Heart right ventricle (tissue), 16 donors: Measurements from ENCODE around the gene CCL24. TPM values are rescaled to one million over a fixed set of nuclear protein-coding genes. Genes with fewer than 3 reads are reported as not detected.
"Not testable (repeated sequence)": the region's sequence is repeated elsewhere in the genome, so short reads cannot be mapped to it uniquely, and the experiment has no call there.

Source experiments
- ATAC-seq, 8 donors: fragments of 200-7000 bp; cut with Tn5 transposase; one replicate each; pipeline ENCODE4 v1.9.1; 2020; ENCODE audit warnings: mild to moderate bottlenecking in 8 of 8, moderate library complexity in 8 of 8, moderate number of reproducible peaks in 1 of 8
- DNase-seq, 2 donors: peaks; one replicate each; pipeline ENCODE4 v3.0.0-alpha.2; 2020
- H3K27ac ChIP-seq, 10 donors: fragments of 200-600 bp; sonication (generic) in 2 of 10; one replicate each; pipeline versions ENCODE4 v1.5.0 to v1.8.0; 2020 to 2022; ENCODE audit warnings: mild to moderate bottlenecking in 3 of 10
- H3K27me3 ChIP-seq, 7 donors: fragments of 200-600 bp; one replicate each; pipeline ENCODE4 v1.8.0; 2021 to 2022; ENCODE audit warnings: mild to moderate bottlenecking in 2 of 7
- H3K36me3 ChIP-seq, 9 donors: fragments of 200-600 bp; sonication (generic) in 1 of 9; one replicate each; pipeline versions ENCODE4 v1.5.0 to v1.8.0; 2020 to 2022; ENCODE audit warnings: mild to moderate bottlenecking in 2 of 9
- H3K4me1 ChIP-seq, 9 donors: fragments of 200-600 bp; sonication (generic) in 1 of 9; one replicate each; pipeline versions ENCODE4 v1.5.0 to v1.8.0; 2020 to 2022; ENCODE audit warnings: mild to moderate bottlenecking in 4 of 9
- H3K4me3 ChIP-seq, 10 donors: fragments of 200-600 bp; sonication (generic) in 2 of 10; one replicate each; pipeline versions ENCODE4 v1.5.0 to v1.8.0; 2020 to 2022; ENCODE audit warnings: mild to moderate bottlenecking in 7 of 10, moderate library complexity in 2 of 10
- H3K9me3 ChIP-seq, 11 donors: fragments of 200-600 bp in 10 of 11; sonication (generic) in 2 of 11; one replicate each; pipeline versions ENCODE4 v1.5.0 to v1.8.0; 2013 to 2022; ENCODE audit warnings: mild to moderate bottlenecking in 2 of 11, control low read depth in 1 of 11, moderate library complexity in 1 of 11
- CTCF ChIP-seq, 9 donors: fragments of 200-600 bp; sonication (generic) in 2 of 9; IDR thresholded peaks; one replicate each; pipeline versions ENCODE4 v1.5.0 to v1.8.0; 2021 to 2022; ENCODE audit warnings: antibody characterized with exemption in 9 of 9, mild to moderate bottlenecking in 5 of 9, moderate library complexity in 1 of 9
- WGBS, 2 donors: extraction: QIAGEN DNeasy Blood & Tissue Kit; methylation state at CpG; one replicate each; pipeline ENCODE4 v1.1.7; 2013; ENCODE audit warnings: inconsistent platforms in 1 of 2; 5-methylcytosine and 5-hydroxymethylcytosine counted together
- intact Hi-C, 10 donors: fragments of 100-400 bp; cut with DNase I; formaldehyde crosslinking; loops; one replicate each; pipeline versions ENCODE4 v1.11.1 to v1.14.2; 2022
- polyA plus RNA-seq, 2 donors: library from polyadenylated mRNA; stranded (reverse); fragments of 200-250 nt; gene quantifications; one replicate each; pipeline ENCODE4 v1.2.3, GENCODE V29; 2013
- total RNA-seq, 10 donors: library from RNA; stranded (reverse); fragmentation: NEBNext Ultra II Directional in 3 of 10; extraction: Animal tissue kit (Norgen Biotek cat#: 25700) in 3 of 10; gene quantifications; one replicate each; pipeline versions ENCODE4 v1.2.1 to v1.2.4, GENCODE V29; 2021 to 2023
- donor health status: Arrhythmogenic right ventricular cardiomyopathy.
- donor health status: ischemic (EF 13 %, LVEDD 7.1; RV severe dilation, severe dysfunction).
- donor health status: healthy with polysubstance abuse.
- donor health status: DM: no; HTN: yes; CAD: no.
- donor health status: DM: no; HTN: no; CAD: no.
- donor health status: ischemic (EF 25% LVEDD 6.9; RV normal size, moderate dysfunction).
- donor health status: ischemic (EF 25% LVEDD 5.7; RV mildly dilated, moderate dysfunction).
- donor health status: healthy.
- donor health status: DM: yes; HTN: yes; CAD: no.
- donor health status: Ischemic cardiomyopathy.
- donor health status: ischemic (EF 35%, LVEDD 5.7; RV mildly dilated, moderate dysfunction).
- donor health status: nonischemic (EF 11% LVEDD 7.7; RV severe dilation, severe dysfunction).
- donor health status: DM: yes; HTN: yes; CAD: no.
- donor health status: PGD.
- donor health status: ischemic (EF 29% LVEDD 5.4; RV normal size, mild dysfunction).
- donor health status: nonischemic (EF 23%, LVEDD 6.1; RV moderate dilation, normal function).

The CCL24 gene
- total and polyA plus RNA-seq, 12 donors: 0.13 to 1.9 (median 0.64) TPM; not detected in 6

- Histone ChIP-seq H3K36me3 (no peaks in the 10 kb centered on the region), H3K27ac (no peak overlapping the region), H3K9me3 (no peaks in the 10 kb centered on the region), H3K4me1 (peaks cover 0 to 7% (median 0%) of the 10 kb centered on the region in 9 donors), H3K4me3 (no peak overlapping the region), H3K27me3 (no peaks in the 10 kb centered on the region)
- 6 to 9% methylated on average over 2 of the region's 2 CpGs for WGBS, 2 donors
- DNase-seq (no peak), ATAC-seq (peak; percentile 75 to 95 (median 92))
- TF ChIP-seq CTCF (IDR thresholded peaks at IDR 0.05): peak; percentile 67 to 89 (median 79)
- intact Hi-C loops: loop anchor here in 3 of 10 donors (2.0 to 10.0 kb wide), 3 partner anchors 118 to 238 kb away; no protein-coding TSS in a partner anchor
Measured at GRCh38 chr7:75762350-75762917, 51.2 kb downstream of the CCL24 start.

GRCh38 chr7:75761801-75762200 is 51.8 kb downstream of the CCL24 start:
- H3K36me3 ChIP-seq, DNase-seq, H3K4me1 ChIP-seq, H3K27ac ChIP-seq, ATAC-seq, H3K9me3 ChIP-seq, H3K4me3 ChIP-seq, H3K27me3 ChIP-seq: not testable (repeated sequence)
- WGBS, 2 donors: 89 to 90% methylated on average over 3 of the region's 3 CpGs
- intact Hi-C loops: loop anchor here in 3 of 10 donors (2.0 to 10.0 kb wide), 3 partner anchors 117 to 237 kb away; no protein-coding TSS in a partner anchor

Other genes starting within 250 kb of the CCL24 start
- 10 to 100 TPM; 16.4 to 32.4 (median 25.6) TPM for gene HIP1, start 74.9 kb downstream of the CCL24 start, total RNA-seq
- gene HIP1, start 74.9 kb downstream of the CCL24 start, polyA plus RNA-seq: 1 to 10 TPM; 7.0 to 7.4 TPM
- gene CCL26, start 41.6 kb downstream of the CCL24 start, total RNA-seq: 1 to 10 TPM in 1 of 10 donors, under 1 TPM in 4, not detected in 5; 0.55 to 2.0 (median 0.85) TPM
- gene CCL26, start 41.6 kb downstream of the CCL24 start, polyA plus RNA-seq: 1 to 10 TPM; 1.0 to 1.2 TPM
- gene RHBDD2, start 65.2 kb upstream of the CCL24 start, total RNA-seq: 10 to 100 TPM; 20.8 to 39.7 (median 27.4) TPM
- 10 to 100 TPM; 28.9 to 48.1 TPM for gene RHBDD2, start 65.2 kb upstream of the CCL24 start, polyA plus RNA-seq
- gene POR, start 101.3 kb upstream of the CCL24 start, total RNA-seq: 100 to 1,000 TPM in 1 of 10 donors, 10 to 100 TPM in 9; 37.3 to 203 (median 59.3) TPM
- 100 to 1,000 TPM; 104 to 185 TPM for gene POR, start 101.3 kb upstream of the CCL24 start, polyA plus RNA-seq
- gene TMEM120A, start 180.8 kb upstream of the CCL24 start, total RNA-seq: 100 to 1,000 TPM; 132 to 192 (median 149) TPM
- 100 to 1,000 TPM; 179 to 220 TPM for gene TMEM120A, start 180.8 kb upstream of the CCL24 start, polyA plus RNA-seq
- 10 to 100 TPM; 11.0 to 30.0 (median 16.9) TPM for gene STYXL1, start 234.2 kb upstream of the CCL24 start, total RNA-seq
- 10 to 100 TPM; 41.5 to 53.9 TPM for gene STYXL1, start 234.2 kb upstream of the CCL24 start, polyA plus RNA-seq
- gene MDH2, start 234.3 kb upstream of the CCL24 start, total RNA-seq: 100 to 1,000 TPM; 383 to 686 (median 453) TPM
- 100 to 1,000 TPM in 1 of 2 donors, 10 to 100 TPM in 1; 66.1 to 252 TPM for gene MDH2, start 234.3 kb upstream of the CCL24 start, polyA plus RNA-seq